ENCODE measurements around the gene PPP1R1A.

PPP1R1A gene

GRCh38 chr12:54624315-54625279 lies 36.1 kb upstream of the PPP1R1A start:
- no peak overlapping the region for H2BK5ac ChIP-seq (ENCODE audit: low read length)
- no peak overlapping the region for H3K4me2 ChIP-seq (ENCODE audit: insufficient read depth, low read length, poor library complexity, severe bottlenecking)
- no peaks in the 10 kb centered on the region for H3K27me3 ChIP-seq (ENCODE audit: control insufficient read depth in 3 of 3, insufficient read depth in 3 of 3, low read depth in 1 of 3, low read length in 3 of 3)
- no peak overlapping the region for H2AK5ac ChIP-seq (ENCODE audit: low read depth, low read length)
- no peak overlapping the region for H3K14ac ChIP-seq (ENCODE audit: low read length)
- H2BK12ac ChIP-seq (ENCODE audit: low read length), result no peak overlapping the region
- H3K36me3 ChIP-seq (replicated peaks in 1 of 2; ENCODE audit: control insufficient read depth in 2 of 2, insufficient read depth in 2 of 2, low read length in 2 of 2), result no peaks in the 10 kb centered on the region
- H3K4me1 ChIP-seq (ENCODE audit: control insufficient read depth in 2 of 2, insufficient read depth in 1 of 2, low read depth in 1 of 2, low read length in 2 of 2), result peaks cover 0 to 2% of the 10 kb centered on the region in 2 donors
- no peak for DNase-seq (ENCODE audit: low spot score)
- no peaks in the 10 kb centered on the region for H3K79me1 ChIP-seq (ENCODE audit: low read depth, low read length)
- H3K23ac ChIP-seq (ENCODE audit: low read depth, low read length, poor library complexity), result no peak overlapping the region
- H3K9ac ChIP-seq (ENCODE audit: low read depth, low read length, poor library complexity), result no peak overlapping the region
- H4K8ac ChIP-seq (ENCODE audit: low read depth, low read length), result no peak overlapping the region
- H3K27ac ChIP-seq (replicated peaks; ENCODE audit: low read length), result no peak overlapping the region
- H2BK120ac ChIP-seq (ENCODE audit: low read depth, low read length), result no peak overlapping the region
- H3K4me3 ChIP-seq (ENCODE audit: low read length in 2 of 2), result no peak overlapping the region
- no peak overlapping the region for H4K91ac ChIP-seq (ENCODE audit: low read depth, low read length, poor library complexity)
- no peak overlapping the region for H2AFZ ChIP-seq (ENCODE audit: low read length)
- no peak overlapping the region for H3K18ac ChIP-seq (ENCODE audit: low read length)
- no peak overlapping the region for H3K4ac ChIP-seq (ENCODE audit: low read length)
- no CpG with 5 or more reads among the region's 5 CpGs for WGBS, 2 donors (ENCODE audit: extremely low coverage in 2 of 2, insufficient read length in 2 of 2, insufficient replicate concordance in 1 of 2)
- H3K9me3 ChIP-seq (replicated peaks in 1 of 2; ENCODE audit: control insufficient read depth in 2 of 2, insufficient read depth in 1 of 2, low read depth in 1 of 2, low read length in 2 of 2), result peaks cover 0 to 3% of the 10 kb centered on the region in 2 donors
- H2BK15ac ChIP-seq (ENCODE audit: low read length), result no peak overlapping the region

- Histone ChIP-seq H2AFZ (ENCODE audit: low read length) (no peak overlapping the region), H3K9ac (ENCODE audit: low read depth, low read length, poor library complexity) (no peak overlapping the region), H3K14ac (ENCODE audit: low read length) (no peak overlapping the region), H4K91ac (ENCODE audit: low read depth, low read length, poor library complexity) (no peak overlapping the region), H3K27ac (replicated peaks; ENCODE audit: low read length) (no peak overlapping the region), H3K18ac (ENCODE audit: low read length) (no peak overlapping the region), H3K4me3 (ENCODE audit: low read length in 2 of 2) (no peak overlapping the region), H2BK12ac (ENCODE audit: low read length) (no peak overlapping the region), H2BK5ac (ENCODE audit: low read length) (no peak overlapping the region), H3K4me1 (ENCODE audit: control insufficient read depth in 2 of 2, insufficient read depth in 1 of 2, low read depth in 1 of 2, low read length in 2 of 2) (peaks cover 0 to 2% of the 10 kb centered on the region in 2 donors), H2BK120ac (ENCODE audit: low read depth, low read length) (no peak overlapping the region), H3K36me3 (replicated peaks in 1 of 2; ENCODE audit: control insufficient read depth in 2 of 2, insufficient read depth in 2 of 2, low read length in 2 of 2) (no peaks in the 10 kb centered on the region), H4K8ac (ENCODE audit: low read depth, low read length) (no peak overlapping the region), H3K79me1 (ENCODE audit: low read depth, low read length) (no peaks in the 10 kb centered on the region), H3K4me2 (ENCODE audit: insufficient read depth, low read length, poor library complexity, severe bottlenecking) (no peak overlapping the region), H3K23ac (ENCODE audit: low read depth, low read length, poor library complexity) (no peak overlapping the region), H2AK5ac (ENCODE audit: low read depth, low read length) (no peak overlapping the region), H3K9me3 (replicated peaks in 1 of 2; ENCODE audit: control insufficient read depth in 2 of 2, insufficient read depth in 1 of 2, low read depth in 1 of 2, low read length in 2 of 2) (no peaks in the 10 kb centered on the region), H3K4ac (ENCODE audit: low read length) (no peak overlapping the region), H3K27me3 (ENCODE audit: control insufficient read depth in 3 of 3, insufficient read depth in 3 of 3, low read depth in 1 of 3, low read length in 3 of 3) (no peaks in the 10 kb centered on the region), H2BK15ac (ENCODE audit: low read length) (no peak overlapping the region)
- DNase-seq (ENCODE audit: low spot score), result no peak
Measured at GRCh38 chr12:54622463-54623183, 34.2 kb upstream of the PPP1R1A start.

GRCh38 chr12:54616933-54617680 lies 28.6 kb upstream of the PPP1R1A start:
- H4K8ac ChIP-seq (ENCODE audit: low read depth, low read length), result no peak overlapping the region
- H3K4me1 ChIP-seq (ENCODE audit: control insufficient read depth in 2 of 2, insufficient read depth in 1 of 2, low read depth in 1 of 2, low read length in 2 of 2), result no peaks in the 10 kb centered on the region
- H2BK120ac ChIP-seq (ENCODE audit: low read depth, low read length), result no peak overlapping the region
- H3K9me3 ChIP-seq (replicated peaks in 1 of 2; ENCODE audit: control insufficient read depth in 2 of 2, insufficient read depth in 1 of 2, low read depth in 1 of 2, low read length in 2 of 2), result no peaks in the 10 kb centered on the region
- H3K23ac ChIP-seq (ENCODE audit: low read depth, low read length, poor library complexity), result no peak overlapping the region
- no peak overlapping the region for H3K4ac ChIP-seq (ENCODE audit: low read length)
- no peak overlapping the region for H3K4me3 ChIP-seq (ENCODE audit: low read length in 2 of 2)
- no peak overlapping the region for H3K14ac ChIP-seq (ENCODE audit: low read length)
- no peaks in the 10 kb centered on the region for H3K79me1 ChIP-seq (ENCODE audit: low read depth, low read length)
- no peak overlapping the region for H4K91ac ChIP-seq (ENCODE audit: low read depth, low read length, poor library complexity)
- H3K27me3 ChIP-seq (ENCODE audit: control insufficient read depth in 3 of 3, insufficient read depth in 3 of 3, low read depth in 1 of 3, low read length in 3 of 3), result no peaks in the 10 kb centered on the region
- H3K36me3 ChIP-seq (replicated peaks in 1 of 2; ENCODE audit: control insufficient read depth in 2 of 2, insufficient read depth in 2 of 2, low read length in 2 of 2), result no peaks in the 10 kb centered on the region
- H2BK12ac ChIP-seq (ENCODE audit: low read length), result no peak overlapping the region
- H2BK15ac ChIP-seq (ENCODE audit: low read length), result no peak overlapping the region
- WGBS, 2 donors (ENCODE audit: extremely low coverage in 2 of 2, insufficient read length in 2 of 2, insufficient replicate concordance in 1 of 2), result no CpG with 5 or more reads among the region's 6 CpGs
- H3K18ac ChIP-seq (ENCODE audit: low read length), result no peak overlapping the region
- H2BK5ac ChIP-seq (ENCODE audit: low read length), result no peak overlapping the region
- no peak for DNase-seq (ENCODE audit: low spot score)
- H3K27ac ChIP-seq (replicated peaks; ENCODE audit: low read length), result no peak overlapping the region
- no peak overlapping the region for H2AFZ ChIP-seq (ENCODE audit: low read length)
- no peak overlapping the region for H3K4me2 ChIP-seq (ENCODE audit: insufficient read depth, low read length, poor library complexity, severe bottlenecking)
- no peak overlapping the region for H3K9ac ChIP-seq (ENCODE audit: low read depth, low read length, poor library complexity)
- H2AK5ac ChIP-seq (ENCODE audit: low read depth, low read length), result no peak overlapping the region
